GM12878 (cell line): ENCODE results near the gene LMBR1. TPM values are rescaled to one million over a fixed set of nuclear protein-coding genes. Genes with fewer than 3 reads are reported as not detected.

Source experiments
- ATAC-seq: fragments of 200-7000 bp; cut with Tn5 transposase; 3 replicates; pipeline ENCODE4 v1.9.1; 2020; ENCODE audit warnings: mild to moderate bottlenecking, moderate library complexity
- BruUV-seq: library from RNA; stranded (reverse); fragments of 400-500 nt; replicated peaks from 2 replicates; lab custom pipeline; 2021; lab: Mats Ljungman, UMichigan
- CTCF ChIA-PET: fragments of 300-600 bp; sonication (Branson Sonifier 250); formaldehyde crosslinking; extraction: SDS; loops from one replicate; lab custom pipeline; 2021; ENCODE audit warnings: inconsistent platforms; lab: Yijun Ruan, JAX
- POLR2A ChIA-PET: fragments of 350-600 bp; formaldehyde crosslinking; extraction: SDS; loops from one replicate; lab custom pipeline; 2021; ENCODE audit warnings: inconsistent platforms; lab: Charles Lee
- RAD21 ChIA-PET: fragments of 300-600 bp; sonication (Branson Sonifier 250); formaldehyde crosslinking; loops from one replicate; lab custom pipeline; 2023; ENCODE audit warnings: antibody characterized with exemption; ENCODE audit not compliant: unreplicated experiment; lab: Charles Lee
- SMC1A ChIA-PET: fragments of 300-600 bp; sonication (Branson Sonifier 250); formaldehyde crosslinking; loops from one replicate; lab custom pipeline; 2023; ENCODE audit not compliant: unreplicated experiment, uncharacterized antibody; lab: Charles Lee
- DNase-seq: peaks from one replicate; pipeline ENCODE4 v3.0.0-alpha.2; 2011; ENCODE audit warnings: low read depth, low spot score
- FAIRE-seq: peaks from 3 replicates; lab custom pipeline; 2011; peaks lifted over from hg19 to GRCh38; lab: Jason Lieb, UNC
- H2AFZ ChIP-seq: 2 replicates; pipeline ENCODE4 v1.6.0; 2011; ENCODE audit warnings: low read depth, low read length, control low read depth; ENCODE audit not compliant: control insufficient read depth
- H3K27ac ChIP-seq: 2 replicates; pipeline ENCODE4 v1.5.1; 2011; ENCODE audit warnings: control low read depth; ENCODE audit not compliant: control insufficient read depth, insufficient read depth
- H3K27me3 ChIP-seq, 2 experiments: replicated peaks in 1 of 2; 2 replicates each; pipeline versions ENCODE4 v1.6.0 to v1.6.1; 2011; ENCODE audit warnings: low read length in 1 of 2; ENCODE audit not compliant: control insufficient read depth in 2 of 2, insufficient read depth in 2 of 2
- H3K36me3 ChIP-seq, 2 experiments: 2 replicates each; pipeline ENCODE4 v1.5.1; 2011; ENCODE audit warnings: low read length in 1 of 2; ENCODE audit not compliant: control insufficient read depth in 2 of 2, insufficient read depth in 2 of 2
- H3K4me1 ChIP-seq: 2 replicates; pipeline ENCODE4 v1.6.1; 2011; ENCODE audit warnings: mild to moderate bottlenecking, low read length, moderate library complexity, mixed read lengths; ENCODE audit not compliant: control insufficient read depth, insufficient read depth
- H3K4me2 ChIP-seq: 2 replicates; pipeline ENCODE4 v1.6.0; 2011; ENCODE audit warnings: control low read depth; ENCODE audit not compliant: control insufficient read depth, insufficient read depth
- H3K4me3 ChIP-seq: fragments of 200-600 bp; sonication (generic); 2 replicates; pipeline ENCODE4 v1.5.1; 2016
- H3K79me2 ChIP-seq: 2 replicates; pipeline ENCODE4 v1.6.0; 2011; ENCODE audit warnings: low read length; ENCODE audit not compliant: control insufficient read depth, insufficient read depth
- H3K9ac ChIP-seq: 2 replicates; pipeline ENCODE4 v1.8.0; 2011; ENCODE audit warnings: low read length, control low read depth, mixed read lengths; ENCODE audit not compliant: control insufficient read depth, insufficient read depth
- H3K9me3 ChIP-seq: replicated peaks from 3 replicates; pipeline ENCODE4 v1.5.1; 2011; ENCODE audit warnings: mild to moderate bottlenecking, low read length; ENCODE audit not compliant: control insufficient read depth, insufficient read depth
- H4K20me1 ChIP-seq: 2 replicates; pipeline ENCODE4 v1.6.0; 2011; ENCODE audit not compliant: control insufficient read depth, insufficient read depth
- ATF7 ChIP-seq: fragments of 450-650 bp; IDR thresholded peaks from 2 replicates; pipeline ENCODE4 v1.6.1; 2016; ENCODE audit warnings: low read depth, mild to moderate bottlenecking
- CREM ChIP-seq: IDR thresholded peaks from 2 replicates; pipeline ENCODE4 v1.6.1; 2014; ENCODE audit warnings: antibody characterized with exemption, low read depth
- EZH2 ChIP-seq: IDR thresholded peaks from 2 replicates; pipeline ENCODE4 v1.6.1; 2012; ENCODE audit warnings: low read depth, mild to moderate bottlenecking, control low read depth, inconsistent platforms, low read length, borderline replicate concordance; ENCODE audit not compliant: control insufficient read depth
- MEF2A ChIP-seq: IDR thresholded peaks from 2 replicates; pipeline ENCODE4 v1.6.1; 2011; ENCODE audit warnings: low read depth, mild to moderate bottlenecking, low read length, moderate library complexity; ENCODE audit not compliant: insufficient read depth
- MTA3 ChIP-seq: IDR thresholded peaks from 2 replicates; pipeline ENCODE4 v1.6.1; 2012; ENCODE audit warnings: low read length, inconsistent platforms, borderline replicate concordance
- RUNX3 ChIP-seq: IDR thresholded peaks from 2 replicates; pipeline ENCODE4 v1.6.1; 2012; ENCODE audit warnings: low read length, inconsistent platforms
- ZNF622 ChIP-seq: fragments of 450-650 bp; IDR thresholded peaks from 2 replicates; pipeline ENCODE4 v1.6.1; 2017; ENCODE audit warnings: mild to moderate bottlenecking, inconsistent platforms
- WGBS: methylation state at CpG from one replicate; pipeline ENCODE4 v1.1.6; 2016; ENCODE audit warnings: low lambda C conversion rate; ENCODE audit not compliant: insufficient replicate concordance, insufficient coverage; ENCODE audit errors: missing lambda C conversion rate; 5-methylcytosine and 5-hydroxymethylcytosine counted together
- in situ Hi-C: fragments of 300-500 bp; cut with MboI; formaldehyde crosslinking; loops from 9 replicates; pipeline ENCODE4 v1.14.3; 2018; ENCODE audit warnings: mixed read lengths
- intact Hi-C: fragments of 100-400 bp; cut with micrococcal nuclease; formaldehyde crosslinking; loops from one replicate; pipeline ENCODE4 v1.14.2; 2022; ENCODE audit not compliant: unreplicated experiment
- polyA plus RNA-seq, 11 experiments: library from polyadenylated mRNA; depleted of rRNA in 4 of 11; unstranded in 6 of 11; stranded (reverse) in 5 of 11; fragments of >200 nt; fragmentation: Nextera tagmentation in 4 of 11; fragmentation: Illumina TruSeq in 1 of 11; extraction: Ambion mirVana in 4 of 11; extraction: Trizol in 1 of 11; gene quantifications; 1 replicate in 1 of 11; 2 replicates in 10 of 11; pipeline versions ENCODE4 v1.2.1 to v1.2.3, GENCODE V29; 2011 to 2016; ENCODE audit warnings: inconsistent platforms in 2 of 11, missing spikeins in 2 of 11, low read depth in 1 of 11
- total RNA-seq, 4 experiments: library from RNA; depleted of rRNA in 3 of 4; stranded (reverse); fragments of >200 nt in 3 of 4; fragmentation: Illumina TruSeq in 1 of 4; extraction: Trizol in 1 of 4; gene quantifications; 2 replicates each; pipeline versions ENCODE4 v1.2.1 to v1.2.3, GENCODE V29; 2013 to 2021

Gene LMBR1
- total and polyA plus RNA-seq, 10 of the 15 experiments (the other 5 are each of a cell fraction or from before 2014, with no cell fraction given) = 4.0 to 63.5 (median 28.8) TPM

DNA sequence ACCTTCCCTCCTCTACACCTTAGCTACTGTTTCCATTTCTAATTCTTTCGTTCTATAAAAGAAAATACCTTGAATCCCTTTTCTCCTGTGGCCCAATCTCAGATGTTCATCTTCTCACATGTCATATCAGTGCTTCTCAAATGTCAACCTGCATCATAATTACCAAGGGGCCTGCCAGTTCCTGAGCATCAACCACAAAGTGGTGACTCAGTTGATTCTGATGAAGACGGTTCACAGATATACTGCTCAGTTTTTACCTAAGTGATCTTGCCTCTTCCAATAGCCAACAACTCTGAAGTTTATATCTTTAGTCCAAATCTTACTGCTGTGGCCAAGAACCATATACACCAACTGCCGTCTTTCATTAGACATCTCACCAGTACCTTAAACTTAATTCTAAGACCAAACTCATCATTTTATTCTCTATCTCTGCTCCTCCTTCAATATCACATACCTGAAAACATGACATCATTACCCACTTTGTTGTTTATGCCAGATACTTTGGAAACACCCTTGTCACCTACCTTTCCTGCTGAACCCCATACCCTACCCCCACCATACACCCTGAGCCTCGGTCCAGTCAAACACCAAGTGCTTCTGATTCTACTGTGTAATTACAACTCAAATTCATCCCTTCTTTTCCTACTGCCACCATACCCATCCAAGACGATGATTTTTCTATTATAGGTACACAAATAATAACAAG, 115.5 kb downstream of the LMBR1 start:
- TF ChIP-seq ZNF622 (no peak), MTA3 (no peak), MEF2A (no peak), RUNX3 (peak; percentile 64), EZH2 (no peak), CREM (peak; percentile 14; the same call in 1 of the 2 replicates), ATF7 (peak; percentile 70; the same call in 1 of the 2 replicates)
- TF ChIP-seq, all 136 proteins: peak for 3
- Histone ChIP-seq H3K9ac (no peak overlapping the region), H3K4me2 (no peak overlapping the region), H3K36me3 (no peaks in the 10 kb centered on the region; a peak in 1 of 4 replicates), H3K27me3 (no peaks in the 10 kb centered on the region), H3K27ac (no peak overlapping the region), H3K9me3 (no peaks in the 10 kb centered on the region; the same call in 1 of the 3 replicates), H4K20me1 (no peaks in the 10 kb centered on the region), H3K4me1 (peaks cover 21% of the 10 kb centered on the region), H3K79me2 (no peaks in the 10 kb centered on the region), H3K4me3 (no peak overlapping the region), H2AFZ (no peak overlapping the region; the same call in 1 of the 2 replicates)
- no peak for FAIRE-seq
- SMC1A ChIA-PET = interaction anchor here (0.6 to 5.3 kb wide), 7 partner anchors 7 to 136 kb away, joined by 3 to 56 read pairs (median 6); partner anchors contain the start of gene RNF32
- CTCF ChIA-PET = interaction anchor here (1.9 to 2.1 kb wide), 2 partner anchors 16 to 29 kb away, joined by 6 to 8 read pairs; no protein-coding TSS in a partner anchor
- peak; percentile 8; the same call in 1 of the 3 replicates for ATAC-seq
- 42% methylated on average over 5 of the region's 5 CpGs for WGBS
- RAD21 ChIA-PET = interaction anchor here (1.1 to 2.3 kb wide), 3 partner anchors 9 to 136 kb away, joined by 4 to 9 read pairs (median 7); no protein-coding TSS in a partner anchor
- BruUV-seq = TSS peak; percentile 50
- in situ Hi-C loops (no loop called here), intact Hi-C loops (no loop called here)
- POLR2A ChIA-PET = no interaction called here
- no peak for DNase-seq
